Stimulated activated CD4-positive, alpha-beta T cell treated with anti-CD3 and anti-CD28 coated beads, TNF-alpha, amount 100 ng/mL, for 4 hours (primary cell): ENCODE measurements around the gene ZNF329.
"Not testable (repeated sequence)": the region's sequence is repeated elsewhere in the genome, so short reads cannot be mapped to it uniquely, and the experiment has no call there.

ENCODE experiments used
- DNase-seq, 3 experiments: peaks; one replicate each; pipeline ENCODE4 v3.0.0-alpha.2; 2020; ENCODE audit warnings: low read depth in 3 of 3

The ZNF329 gene

GRCh38 chr19:58150328-58150921 is at the start of gene ZNF329:
ZNF329 (minus strand) TSS chr19:58150789; CDS start chr19:58129503, 21,286 bp downstream.
- peak; percentile 87 to 91 (median 87) for DNase-seq

- no peak for DNase-seq
These were observed 46.5 kb upstream of the ZNF329 start for GRCh38 chr19:58196901-58197616.

- DNase-seq: peak in 1 of 3 experiments; percentile 15
These were observed 33.2 kb upstream of the ZNF329 start for GRCh38 chr19:58183817-58184215.

GRCh38 chr19:58182989-58183816 is 32.6 kb upstream of the ZNF329 start, which contains the start of gene ZNF274:
ZNF274 (plus strand) TSS chr19:58183061; CDS start chr19:58183966, 905 bp downstream.
- DNase-seq: peak; percentile 87 to 93 (median 88)

GRCh38 chr19:58182577-58182988 is 32.0 kb upstream of the ZNF329 start:
- peak in 2 of 3 experiments; percentile 75 to 83 for DNase-seq

- peak; percentile 33 to 49 (median 43) for DNase-seq
These were observed 31.4 kb upstream of the ZNF329 start for GRCh38 chr19:58181902-58182576.

GRCh38 chr19:58170860-58171259 is 20.3 kb upstream of the ZNF329 start:
- no peak for DNase-seq

GRCh38 chr19:58166708-58167280 is 16.2 kb upstream of the ZNF329 start:
- no peak for DNase-seq

- DNase-seq: no peak
These were observed 15.7 kb upstream of the ZNF329 start for GRCh38 chr19:58166268-58166667.

- DNase-seq: no peak
These were observed 6.6 kb upstream of the ZNF329 start for GRCh38 chr19:58157045-58157728.

- peak; percentile 96 to 100 (median 96) for DNase-seq
These were observed 4.4 kb upstream of the ZNF329 start for GRCh38 chr19:58154679-58155648.

- no peak for DNase-seq
These were observed 3.7 kb upstream of the ZNF329 start for GRCh38 chr19:58154287-58154678.

GRCh38 chr19:58153386-58153785 is 2.8 kb upstream of the ZNF329 start:
- DNase-seq: no peak

GRCh38 chr19:58147475-58147874 is 3.1 kb downstream of the ZNF329 start:
- DNase-seq: not testable (repeated sequence)

GRCh38 chr19:58145849-58146248 is 4.7 kb downstream of the ZNF329 start:
- DNase-seq: no peak

GRCh38 chr19:58134244-58134643 is 16.3 kb downstream of the ZNF329 start:
- DNase-seq: no peak

GRCh38 chr19:58129284-58129683 is 21.3 kb downstream of the ZNF329 start:
- no peak for DNase-seq

- no peak for DNase-seq
These were observed 22.4 kb downstream of the ZNF329 start for GRCh38 chr19:58128041-58128685.

GRCh38 chr19:58123354-58123753 is 27.2 kb downstream of the ZNF329 start:
- no peak for DNase-seq
